Kidney (tissue), 14 donors: ENCODE measurements around the gene RCAN1. TPM values are rescaled to one million over a fixed set of nuclear protein-coding genes. Genes with fewer than 3 reads are reported as not detected.

Experiments used
- DNase-seq, 5 donors: peaks; one replicate each; pipeline ENCODE4 v3.0.0-alpha.2; 2013 to 2020
- FAIRE-seq: peaks from 2 replicates; lab custom pipeline; 2012; peaks lifted over from hg19 to GRCh38; lab: Jason Lieb, UNC
- H3K27ac ChIP-seq, 2 donors: one replicate each; pipeline ENCODE4 v1.7.0; 2013; ENCODE audit warnings: low read depth in 2 of 2, low read length in 2 of 2, inconsistent platforms in 1 of 2
- H3K27me3 ChIP-seq: one replicate; pipeline ENCODE4 v1.7.1; 2013; ENCODE audit warnings: low read length, inconsistent platforms; ENCODE audit not compliant: control insufficient read depth, insufficient read depth
- H3K36me3 ChIP-seq, 3 donors: one replicate each; pipeline versions ENCODE4 v1.7.0 to v1.7.1; 2013; ENCODE audit warnings: low read length in 3 of 3, control low read depth in 1 of 3, inconsistent platforms in 1 of 3; ENCODE audit not compliant: insufficient read depth in 3 of 3, control insufficient read depth in 2 of 3
- H3K4me1 ChIP-seq, 3 donors: one replicate each; pipeline versions ENCODE4 v1.7.0 to v1.7.1; 2013; ENCODE audit warnings: low read length in 3 of 3, inconsistent platforms in 1 of 3, low read depth in 1 of 3; ENCODE audit not compliant: control insufficient read depth in 2 of 3, insufficient read depth in 2 of 3
- H3K4me3 ChIP-seq, 3 donors: one replicate each; pipeline versions ENCODE4 v1.7.0 to v1.8.1; 2013; ENCODE audit warnings: low read length in 3 of 3, control low read depth in 1 of 3, inconsistent platforms in 1 of 3
- H3K9ac ChIP-seq, 3 donors: one replicate each; pipeline versions ENCODE4 v1.7.0 to v1.7.1; 2013; ENCODE audit warnings: low read length in 3 of 3, control low read depth in 1 of 3, inconsistent platforms in 1 of 3
- H3K9me3 ChIP-seq, 3 donors: one replicate each; pipeline versions ENCODE4 v1.7.0 to v1.7.1; 2013; ENCODE audit warnings: low read length in 3 of 3, control low read depth in 1 of 3, inconsistent platforms in 1 of 3; ENCODE audit not compliant: control insufficient read depth in 2 of 3, insufficient read depth in 1 of 3
- CTCF ChIP-seq: IDR thresholded peaks from 3 replicates; pipeline ENCODE4 v1.5.1; 2012; ENCODE audit warnings: mild to moderate bottlenecking, moderate library complexity, borderline replicate concordance; ENCODE audit not compliant: insufficient read depth; ENCODE audit errors: extremely low read depth
- intact Hi-C: fragments of 100-400 bp; cut with DNase I; formaldehyde crosslinking; loops from one replicate; pipeline ENCODE4 v1.11.1; 2022
- polyA plus RNA-seq: library from polyadenylated mRNA; stranded (reverse); fragments of 350-450 nt; fragmentation: Illumina TruSeq; extraction: RNeasy Lipid Tissue Mini Kit (QIAGEN cat#74804); gene quantifications from one replicate; pipeline ENCODE4 v1.2.3, GENCODE V29; 2014; ENCODE audit warnings: low read depth, low replicate concordance; ENCODE audit not compliant: insufficient read depth
- total RNA-seq: library from RNA; stranded (reverse); fragmentation: NEBNext Ultra II Directional; extraction: Animal tissue kit (Norgen Biotek cat#: 25700); gene quantifications from one replicate; pipeline ENCODE4 v1.2.1, GENCODE V29; 2021
- donor health status: control.
- donor health status: control.
- donor health status: control.
- donor health status: control.
- donor health status: control.
- donor health status: DM: yes; HTN: yes; CAD: no.
- donor health status: Normal renal cell carcinoma (clear cell type).

The RCAN1 gene
- total and polyA plus RNA-seq, 2 donors from 2014 or later = 31.3 to 55.3 TPM

- intact Hi-C loops = no loop called here
- TF ChIP-seq CTCF = no peak
- Histone ChIP-seq H3K27me3 (no peaks in the 10 kb centered on the region), H3K36me3 (no peaks in the 10 kb centered on the region), H3K4me1 (peaks cover 0 to 2% (median 0%) of the 10 kb centered on the region in 3 donors), H3K9ac (no peak overlapping the region), H3K27ac (no peak overlapping the region), H3K4me3 (no peak overlapping the region), H3K9me3 (no peaks in the 10 kb centered on the region)
- no peak for FAIRE-seq
- no peak for DNase-seq
Measured at GRCh38 chr21:34554227-34554626, 60.7 kb downstream of the RCAN1 start.

DNA sequence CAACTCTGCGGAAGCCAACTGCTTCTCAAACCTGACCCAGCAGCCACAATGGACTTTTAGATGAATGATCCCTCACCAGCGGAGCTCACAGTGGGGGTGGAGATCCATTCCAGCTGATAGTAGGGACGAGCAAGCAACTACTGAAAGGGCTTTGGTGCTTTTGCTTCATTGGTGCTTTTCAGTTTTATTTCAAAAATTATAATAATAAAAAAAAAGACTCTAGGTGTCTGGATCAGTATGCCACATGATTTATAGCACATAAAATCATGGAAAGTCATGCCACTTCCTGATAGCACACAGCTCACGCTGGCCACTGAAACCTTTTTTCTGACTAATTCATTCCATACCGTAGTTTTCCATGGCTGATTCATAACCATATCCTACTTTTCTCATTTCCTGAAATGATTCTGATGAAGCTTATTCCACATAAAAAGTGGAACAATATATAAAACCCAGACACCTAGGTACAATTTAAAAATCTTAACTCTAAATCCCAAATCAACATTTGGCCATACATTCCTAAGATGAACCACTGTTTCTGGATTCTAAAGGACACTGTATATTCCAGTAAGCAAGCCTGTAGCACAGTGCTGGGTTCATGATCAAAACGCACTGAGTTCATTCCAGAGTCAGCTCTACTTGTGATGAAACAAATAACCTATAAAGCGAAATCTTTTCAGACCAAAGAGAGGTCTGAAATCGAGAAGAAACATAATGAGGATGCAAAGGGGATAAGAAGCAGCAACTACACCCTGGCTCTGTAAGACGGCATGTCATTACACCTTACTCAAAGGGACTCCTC, 61.6 kb downstream of the RCAN1 start:
- intact Hi-C loops = no loop called here
- Histone ChIP-seq H3K9me3 (no peaks in the 10 kb centered on the region), H3K36me3 (no peaks in the 10 kb centered on the region), H3K4me1 (peaks cover 0 to 2% (median 0%) of the 10 kb centered on the region in 3 donors), H3K4me3 (no peak overlapping the region), H3K27me3 (no peaks in the 10 kb centered on the region), H3K9ac (no peak overlapping the region), H3K27ac (peak overlapping the region in 1 of 2 donors; percentile 41)
- no peak for DNase-seq
- no peak for FAIRE-seq
- TF ChIP-seq CTCF = no peak

DNA sequence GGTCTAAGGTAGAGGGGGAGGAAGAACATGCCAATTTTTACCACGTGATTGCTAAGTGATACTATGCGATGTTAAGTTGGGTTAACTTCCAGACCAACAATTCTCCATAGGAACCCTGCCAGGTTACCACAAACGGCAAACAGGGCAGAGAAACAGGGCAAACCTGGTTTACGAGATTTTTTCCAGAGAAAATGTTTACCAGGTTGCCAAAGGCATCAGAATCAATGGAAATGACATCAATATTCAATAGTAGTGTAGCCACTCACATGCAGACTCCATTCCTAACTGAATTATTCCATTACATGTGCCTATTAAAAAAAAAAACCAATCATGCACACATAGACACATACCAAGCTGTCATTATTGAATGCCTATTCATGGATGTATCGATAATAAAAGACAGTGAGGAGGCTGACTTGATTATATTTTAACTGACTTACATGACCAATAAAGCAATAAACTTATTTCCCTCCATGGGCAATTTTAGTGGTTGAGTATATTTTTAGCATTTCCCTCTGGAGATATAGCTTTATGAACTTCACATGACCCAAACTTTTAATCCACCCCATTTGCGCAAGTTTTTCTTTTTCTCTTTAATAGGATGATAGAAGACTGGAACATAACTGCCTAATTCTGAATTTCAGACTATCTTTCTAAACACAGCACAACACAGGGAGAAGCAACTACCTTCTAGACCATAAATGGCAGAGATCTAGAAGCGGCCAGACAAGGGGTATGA, 62.4 kb downstream of the RCAN1 start:
- no peak overlapping the region for H3K4me3 ChIP-seq
- peaks cover 0 to 2% (median 0%) of the 10 kb centered on the region in 3 donors for H3K4me1 ChIP-seq
- no peaks in the 10 kb centered on the region for H3K9me3 ChIP-seq
- FAIRE-seq (no peak), DNase-seq (peak in 1 of 5 donors; percentile 21)
- H3K36me3 ChIP-seq = no peaks in the 10 kb centered on the region
- no peak overlapping the region for H3K9ac ChIP-seq
- intact Hi-C loops = no loop called here
- H3K27me3 ChIP-seq = no peaks in the 10 kb centered on the region
- peak overlapping the region in 1 of 2 donors; percentile 41 for H3K27ac ChIP-seq
- no peak for TF ChIP-seq CTCF
